GM18907 (cell line): Measurements from ENCODE around the gene LYPD4.

Source experiments
- ATAC-seq: cut with Tn5 transposase; IDR thresholded peaks from one replicate; pipeline ENCODE4 v1.9.1; 2021; ENCODE audit warnings: mild to moderate bottlenecking, moderate library complexity; ENCODE audit not compliant: unreplicated experiment

LYPD4 gene

DNA sequence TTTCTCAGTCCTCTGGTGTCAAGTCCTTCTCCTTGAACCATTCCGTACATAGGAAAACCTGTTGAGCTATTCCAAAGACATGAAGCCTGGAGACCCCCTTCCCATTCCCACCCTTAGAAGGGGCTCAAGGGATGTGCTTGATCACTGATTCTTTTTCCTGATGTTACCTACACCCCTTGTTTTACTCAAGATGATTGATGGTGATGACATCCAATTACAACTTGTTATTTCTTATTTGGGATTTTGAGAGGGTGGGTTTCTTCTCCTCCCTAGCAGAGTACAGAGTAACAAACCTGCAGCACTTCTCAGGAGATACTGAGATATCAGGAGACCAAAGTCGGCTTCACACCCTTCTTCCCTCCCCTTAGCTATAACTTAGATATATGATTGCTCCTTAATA is 8.9 kb upstream of the LYPD4 start:
- no peak for ATAC-seq

DNA sequence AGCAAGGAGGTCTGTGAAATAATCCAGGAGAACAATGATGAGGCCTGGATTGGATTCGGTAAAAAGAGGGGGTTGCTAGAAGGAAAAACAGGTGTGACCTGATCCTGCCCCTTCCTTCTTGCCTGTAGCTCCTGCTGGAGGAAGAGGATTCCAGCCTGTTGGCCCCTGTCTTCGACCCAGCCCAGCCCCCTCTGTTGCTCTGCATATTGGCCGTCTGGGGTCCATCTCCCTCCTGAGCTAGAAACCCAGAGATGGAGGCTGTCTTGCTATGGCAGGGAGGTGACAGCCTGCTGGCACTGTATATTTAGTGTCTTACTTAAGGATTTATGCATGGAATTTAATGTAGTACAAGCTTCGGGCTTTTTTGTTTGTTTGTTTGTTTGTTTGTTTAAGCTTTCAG is 7.0 kb upstream of the LYPD4 start:
- ATAC-seq: no peak

DNA sequence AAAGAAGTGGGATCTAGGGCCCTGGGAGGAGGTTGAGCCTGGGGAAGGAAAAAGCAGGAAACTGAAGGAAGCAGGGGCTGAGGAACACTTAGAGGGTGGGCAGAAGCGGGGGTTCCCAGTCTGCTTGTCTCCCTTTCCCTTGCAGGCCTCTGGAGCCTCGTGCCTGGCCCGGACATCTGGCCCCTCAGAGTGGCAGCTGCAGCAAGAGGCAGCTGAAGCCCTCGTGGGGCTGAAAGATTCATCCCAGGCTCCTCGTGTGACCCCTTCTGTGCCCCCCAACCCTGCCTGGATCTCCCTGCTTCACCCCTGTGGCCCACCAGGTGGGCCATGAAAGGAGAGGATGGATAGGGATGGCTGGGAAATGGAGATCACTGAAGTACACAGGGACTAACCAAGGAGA is 5.9 kb upstream of the LYPD4 start:
- ATAC-seq: no peak

DNA sequence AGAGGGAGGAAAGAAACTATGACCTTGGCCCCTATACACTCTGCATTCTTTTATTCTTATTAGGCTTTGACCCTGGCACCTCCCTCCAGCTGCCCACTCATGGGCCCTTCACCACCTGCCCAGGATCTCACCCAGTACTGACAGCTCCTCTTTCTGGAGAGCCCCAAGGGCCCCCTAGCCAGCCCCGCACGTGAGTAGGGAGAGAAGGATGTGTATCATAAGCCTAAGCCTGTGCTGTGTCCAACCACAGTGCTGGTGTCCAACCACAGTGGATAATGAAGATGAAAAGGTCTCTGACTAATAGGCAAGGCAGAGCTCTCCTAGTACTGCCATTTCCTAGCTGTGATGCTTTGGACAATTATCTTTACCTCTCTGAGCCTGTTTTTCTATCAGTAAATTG is 4.6 kb upstream of the LYPD4 start:
- ATAC-seq: no peak

DNA sequence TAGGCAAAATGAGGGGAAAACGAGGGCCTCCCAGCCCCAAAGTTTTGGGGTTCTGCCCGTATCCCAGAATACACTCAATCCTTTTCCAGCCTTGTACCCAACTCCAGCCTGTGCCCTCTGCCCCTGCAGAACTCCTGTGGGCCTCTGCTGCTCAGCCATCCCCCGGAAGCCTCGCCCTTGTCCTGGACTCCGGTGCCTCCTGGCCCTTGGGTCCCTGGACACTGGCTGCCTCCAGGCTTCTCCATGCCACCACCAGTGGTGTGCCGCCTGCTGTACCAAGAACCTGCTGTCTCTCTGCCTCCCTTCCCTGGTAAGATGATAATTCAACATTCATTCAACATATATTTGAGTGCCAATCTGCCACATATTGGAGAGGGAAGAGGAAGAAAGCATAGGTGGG is 4.2 kb upstream of the LYPD4 start:
- no peak for ATAC-seq

DNA sequence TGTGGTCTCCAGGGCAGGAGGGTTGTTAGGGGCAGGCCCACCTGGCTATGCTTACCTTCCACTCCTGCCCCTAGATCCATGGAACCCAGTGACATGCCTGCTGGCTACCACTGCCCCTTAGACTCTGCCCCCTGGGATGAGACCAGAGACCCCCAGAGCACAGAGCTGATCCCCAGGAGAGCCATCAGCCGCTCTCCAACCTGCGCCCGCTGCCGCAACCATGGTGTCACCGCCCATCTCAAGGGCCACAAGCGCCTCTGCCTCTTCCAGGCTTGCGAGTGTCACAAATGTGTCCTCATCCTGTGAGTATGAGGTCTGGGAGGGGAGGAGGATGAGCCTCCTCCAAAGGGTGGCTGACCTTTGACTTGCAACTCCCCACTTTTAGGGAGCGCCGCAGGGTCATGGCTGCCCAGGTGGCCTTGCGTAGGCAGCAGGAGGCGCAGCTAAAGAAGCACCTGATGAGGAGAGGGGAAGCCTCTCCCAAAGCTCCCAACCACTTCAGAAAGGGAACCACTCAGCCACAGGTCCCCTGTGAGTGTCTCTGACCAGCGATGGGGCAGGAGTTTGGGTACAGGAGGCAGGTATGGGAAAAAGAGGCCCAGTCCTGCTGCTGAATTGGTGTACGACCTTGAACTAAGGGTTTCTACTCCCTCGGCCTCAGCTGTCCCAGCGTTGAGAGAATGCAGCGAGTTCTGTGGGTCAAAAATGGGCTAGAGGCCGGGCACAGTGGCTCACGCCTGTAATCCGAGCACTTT is 3.0 kb upstream of the LYPD4 start:
- ATAC-seq: no peak

DNA sequence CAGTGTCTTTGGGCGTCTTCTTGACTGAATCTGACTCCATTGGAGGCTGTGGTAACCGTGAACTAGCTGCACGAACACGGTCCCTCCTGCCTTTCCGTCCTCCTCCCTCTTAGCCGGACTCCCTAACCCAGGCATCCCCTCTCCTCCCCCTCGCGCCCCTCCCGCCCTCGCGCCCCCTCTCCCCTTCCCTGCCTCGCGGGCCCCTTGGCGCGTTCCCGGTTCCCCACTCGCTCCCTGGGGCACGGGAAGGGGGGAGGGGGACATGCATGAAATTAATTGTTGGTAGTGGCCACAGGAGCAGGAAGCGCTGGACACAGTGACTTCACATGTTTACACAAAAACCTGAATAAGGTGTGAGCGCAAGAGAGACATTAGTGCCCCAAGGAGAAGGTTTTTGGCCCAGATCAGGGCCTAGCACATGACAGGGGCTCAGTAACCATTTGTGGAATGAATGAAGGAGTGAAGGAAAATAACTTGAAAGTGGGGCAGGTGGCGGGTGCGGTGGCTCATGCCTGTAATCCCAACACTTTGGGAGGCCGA is 638 bp upstream of the LYPD4 start:
- no peak for ATAC-seq

DNA sequence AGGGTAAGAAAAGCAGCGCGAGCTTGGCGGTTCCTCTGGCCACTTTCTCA is 343 bp upstream of the LYPD4 start, which contains the start of gene DMRTC2:
Gene DMRTC2, plus strand, starts transcription at position 42 of the 50 bp plus-strand sequence. CDS start 2,387 bp downstream, outside the sequence.
- no peak for ATAC-seq

DNA sequence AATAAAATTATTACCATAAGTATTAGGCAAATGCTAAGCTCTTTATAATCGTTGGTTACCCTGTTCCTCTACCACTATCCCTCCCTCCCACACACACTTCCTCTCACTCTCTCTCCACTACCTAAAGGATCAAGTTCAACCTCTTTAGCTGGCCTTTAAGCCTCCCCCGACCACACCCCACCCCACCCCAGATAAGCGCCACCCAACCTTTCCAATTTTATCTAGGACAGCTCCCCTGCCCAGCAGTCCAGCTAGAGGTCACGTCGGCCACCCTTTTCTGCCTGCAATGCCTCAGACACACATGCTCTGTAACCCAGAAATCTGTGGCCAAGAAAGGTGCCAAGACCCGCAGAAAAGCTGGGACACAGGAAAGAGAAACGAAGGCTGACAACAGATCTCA is 1.1 kb downstream of the LYPD4 start:
- ATAC-seq: no peak

DNA sequence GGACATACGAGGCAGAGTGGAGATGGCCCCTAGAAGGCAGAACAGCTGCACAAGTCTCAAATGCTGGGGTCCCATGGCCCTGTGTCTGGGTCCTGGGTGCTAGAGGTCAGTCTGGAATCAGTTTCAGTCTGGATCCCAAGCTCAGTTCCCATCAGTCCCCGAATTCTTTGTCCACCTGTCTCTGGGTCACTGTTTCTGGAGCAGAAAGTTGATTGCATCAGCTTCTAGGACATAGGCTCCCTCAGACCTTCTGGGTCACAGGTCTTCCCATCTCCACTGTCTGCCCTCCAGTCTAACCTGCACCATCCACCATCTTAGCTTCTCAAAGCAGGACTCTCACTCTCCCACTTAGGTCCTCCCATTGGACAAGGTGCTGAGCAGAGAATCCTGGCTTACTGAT is 5.3 kb downstream of the LYPD4 start:
- no peak for ATAC-seq

DNA sequence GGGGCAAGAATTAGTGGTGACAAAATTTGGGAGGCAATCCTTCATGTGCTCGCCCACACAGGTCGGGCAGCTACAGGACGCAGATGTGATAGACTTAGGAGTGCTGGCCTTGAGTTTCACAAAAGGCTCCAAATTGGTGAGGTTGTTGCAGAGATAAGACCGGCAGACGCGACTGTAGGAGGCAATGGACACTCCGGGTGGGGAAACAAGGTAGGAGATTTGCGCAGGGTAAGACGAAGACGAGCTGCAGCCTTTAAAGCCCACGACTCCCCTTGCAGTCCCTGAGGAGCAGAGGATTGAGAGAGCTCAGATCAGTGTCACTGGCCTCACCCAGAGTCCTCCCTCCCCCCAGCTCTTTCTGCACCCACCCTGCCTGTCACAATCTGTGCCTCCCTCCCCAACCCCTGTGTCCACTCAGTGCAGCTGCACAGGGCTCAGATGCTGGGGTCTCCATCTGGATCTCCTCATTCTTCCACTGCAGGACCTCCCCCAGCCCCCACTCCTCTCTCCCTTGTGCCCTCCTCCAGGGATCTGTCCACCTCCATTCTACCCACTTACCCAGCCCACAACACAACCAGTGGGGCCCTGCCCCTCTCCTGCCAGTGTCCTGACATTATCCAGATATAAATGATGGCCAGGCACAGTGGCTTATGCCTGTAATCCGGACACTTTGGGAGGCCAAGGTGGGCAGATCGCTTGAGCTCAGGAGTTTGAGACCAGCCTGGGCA is 6.3 kb downstream of the LYPD4 start:
- ATAC-seq: no peak

DNA sequence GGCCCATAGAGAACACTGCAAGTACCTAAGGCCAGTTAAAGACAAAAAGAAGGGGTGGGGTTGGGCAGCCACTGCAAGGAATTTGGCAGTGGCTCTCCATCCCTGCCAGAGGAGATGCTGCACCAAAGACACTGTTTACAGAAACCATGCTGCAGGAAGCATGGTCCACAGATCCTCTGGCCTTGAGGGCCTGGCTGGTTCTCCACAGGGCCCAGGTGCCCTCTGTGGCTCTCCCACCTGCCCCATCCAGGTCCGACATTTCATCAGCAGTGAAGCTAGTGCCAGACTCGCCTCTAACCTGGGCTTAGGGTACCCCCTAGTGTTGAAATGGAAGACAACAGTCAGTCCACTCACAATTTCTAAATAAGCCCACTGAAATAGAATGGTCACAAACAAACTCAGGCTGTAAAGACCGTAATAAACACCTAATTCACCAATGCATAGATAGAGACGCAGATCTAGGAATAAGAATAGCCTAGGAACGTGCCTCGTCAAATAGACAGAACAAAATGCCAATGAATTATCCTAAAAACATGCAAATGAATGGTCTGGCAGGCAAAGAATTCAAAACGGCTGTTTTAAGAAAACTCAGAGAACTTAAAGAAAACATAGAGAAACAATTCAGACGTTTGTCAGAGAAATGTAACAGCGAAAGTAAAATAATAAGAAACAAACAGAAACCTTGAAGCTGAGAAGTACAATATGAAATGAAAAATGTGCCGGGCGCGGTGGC is 23.3 kb downstream of the LYPD4 start:
- no peak for ATAC-seq

DNA sequence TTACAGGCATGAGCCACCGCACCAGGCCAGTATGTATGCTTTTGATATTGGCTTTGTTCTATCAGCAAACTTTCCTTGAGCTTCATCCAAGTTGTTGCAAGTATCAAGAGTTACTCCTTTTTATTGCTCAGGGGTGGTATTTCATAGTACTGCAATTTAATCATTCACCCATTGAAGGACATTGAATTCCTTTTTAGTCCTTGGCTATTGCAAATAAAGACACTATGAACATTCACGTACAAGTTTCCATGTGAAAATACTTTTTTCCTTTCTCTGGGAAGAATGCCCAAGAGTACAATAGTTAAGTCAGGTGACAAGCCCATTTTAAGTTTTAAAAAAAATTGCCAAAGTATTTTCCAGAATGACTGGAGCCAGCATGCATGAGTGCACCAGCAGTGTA is 27.7 kb downstream of the LYPD4 start:
- ATAC-seq: no peak

DNA sequence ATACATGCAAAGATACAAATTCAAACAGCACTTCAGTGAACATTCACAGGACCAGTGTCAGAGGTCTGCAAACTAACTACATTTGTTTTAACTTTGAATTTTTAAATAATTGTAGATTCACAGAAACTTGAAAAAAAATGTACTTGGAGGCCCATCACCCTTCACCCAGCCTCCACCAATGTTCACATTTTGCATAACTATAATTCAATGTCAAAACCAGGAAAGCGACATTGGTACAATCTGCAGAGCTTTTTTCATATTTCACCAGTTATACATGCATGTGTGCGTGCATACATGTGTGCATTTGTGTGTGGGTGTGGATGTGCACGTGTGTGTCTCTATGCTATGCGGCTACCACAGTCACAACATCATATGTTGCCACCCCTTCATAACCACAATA is 29.2 kb downstream of the LYPD4 start:
- ATAC-seq: no peak

DNA sequence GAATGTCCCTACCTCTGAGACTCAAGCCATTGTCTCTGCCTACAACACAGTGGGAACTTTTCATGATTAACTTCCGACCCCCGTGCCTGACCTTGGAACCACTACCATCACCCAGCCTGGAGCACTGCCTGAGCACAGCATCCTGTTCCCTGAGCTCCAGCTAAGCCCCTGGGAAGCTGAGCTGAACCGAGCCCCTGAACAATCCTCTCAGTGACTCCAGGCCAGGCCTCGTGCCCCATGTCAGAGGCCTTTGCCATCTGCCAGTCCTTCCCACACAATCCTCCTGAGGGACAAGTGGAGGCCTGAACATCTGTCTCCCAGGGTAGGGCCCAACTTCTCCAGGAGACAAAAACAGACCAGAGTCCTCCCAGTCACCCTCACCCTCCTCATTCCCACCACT is 30.6 kb downstream of the LYPD4 start:
- no peak for ATAC-seq

DNA sequence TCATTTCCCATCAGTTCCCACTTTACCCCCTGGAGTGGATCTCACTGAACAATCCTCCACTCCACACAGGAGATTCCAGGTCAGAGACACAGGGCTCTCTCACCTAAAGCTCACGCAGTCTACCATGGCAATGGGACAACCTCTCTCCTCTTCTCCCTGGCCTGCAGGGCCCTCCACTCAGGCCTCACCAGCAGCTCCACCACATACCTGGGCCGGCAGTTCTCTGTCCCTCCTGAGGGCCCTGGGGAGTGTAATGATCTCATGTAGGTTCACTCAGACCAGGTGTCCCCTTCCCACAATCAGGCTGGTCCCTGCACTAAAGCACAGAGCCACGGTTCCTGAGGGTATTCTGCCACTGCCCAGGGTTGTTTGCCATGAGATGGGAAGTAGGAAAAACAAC is 32.5 kb downstream of the LYPD4 start:
- no peak for ATAC-seq

DNA sequence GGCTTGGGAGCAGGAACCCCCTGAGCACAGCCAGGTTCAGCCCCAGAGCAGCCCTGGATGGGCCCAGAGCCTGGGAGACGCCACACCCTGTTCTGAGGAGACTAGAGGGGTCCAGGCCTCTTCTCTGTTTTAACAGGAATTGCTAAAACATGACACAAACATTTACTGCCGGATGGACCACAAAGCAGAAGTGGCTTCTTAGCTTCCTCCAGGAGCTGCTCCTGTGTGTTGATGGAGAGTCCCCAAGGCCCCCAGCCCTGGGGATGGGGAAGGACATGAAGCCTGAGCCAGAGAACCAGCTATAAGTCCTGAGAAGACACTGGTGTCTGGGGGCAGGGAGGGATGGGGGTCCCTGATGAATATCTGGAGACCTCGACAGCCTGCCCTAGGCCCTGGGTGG is 33.4 kb downstream of the LYPD4 start:
- ATAC-seq: no peak

DNA sequence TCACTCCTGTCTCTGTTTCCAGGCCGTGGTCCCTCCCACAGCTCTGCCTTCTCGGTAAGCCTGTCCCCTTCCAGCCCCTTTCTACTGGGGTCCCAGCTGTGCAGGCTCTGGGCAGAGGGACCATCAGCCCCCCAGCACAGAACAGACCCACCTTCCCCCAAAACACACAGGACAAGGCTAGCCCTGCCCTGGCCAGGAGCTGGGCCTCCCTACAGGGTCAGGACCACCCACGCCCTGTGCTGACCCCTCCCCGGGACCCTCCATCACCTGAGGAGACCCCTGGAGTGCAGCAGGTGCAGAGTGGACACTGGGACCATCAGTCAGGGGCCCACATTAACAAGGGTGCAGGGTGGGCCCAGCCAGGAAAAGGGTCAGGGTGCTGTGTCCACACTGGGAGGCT is 34.2 kb downstream of the LYPD4 start:
- ATAC-seq: no peak

DNA sequence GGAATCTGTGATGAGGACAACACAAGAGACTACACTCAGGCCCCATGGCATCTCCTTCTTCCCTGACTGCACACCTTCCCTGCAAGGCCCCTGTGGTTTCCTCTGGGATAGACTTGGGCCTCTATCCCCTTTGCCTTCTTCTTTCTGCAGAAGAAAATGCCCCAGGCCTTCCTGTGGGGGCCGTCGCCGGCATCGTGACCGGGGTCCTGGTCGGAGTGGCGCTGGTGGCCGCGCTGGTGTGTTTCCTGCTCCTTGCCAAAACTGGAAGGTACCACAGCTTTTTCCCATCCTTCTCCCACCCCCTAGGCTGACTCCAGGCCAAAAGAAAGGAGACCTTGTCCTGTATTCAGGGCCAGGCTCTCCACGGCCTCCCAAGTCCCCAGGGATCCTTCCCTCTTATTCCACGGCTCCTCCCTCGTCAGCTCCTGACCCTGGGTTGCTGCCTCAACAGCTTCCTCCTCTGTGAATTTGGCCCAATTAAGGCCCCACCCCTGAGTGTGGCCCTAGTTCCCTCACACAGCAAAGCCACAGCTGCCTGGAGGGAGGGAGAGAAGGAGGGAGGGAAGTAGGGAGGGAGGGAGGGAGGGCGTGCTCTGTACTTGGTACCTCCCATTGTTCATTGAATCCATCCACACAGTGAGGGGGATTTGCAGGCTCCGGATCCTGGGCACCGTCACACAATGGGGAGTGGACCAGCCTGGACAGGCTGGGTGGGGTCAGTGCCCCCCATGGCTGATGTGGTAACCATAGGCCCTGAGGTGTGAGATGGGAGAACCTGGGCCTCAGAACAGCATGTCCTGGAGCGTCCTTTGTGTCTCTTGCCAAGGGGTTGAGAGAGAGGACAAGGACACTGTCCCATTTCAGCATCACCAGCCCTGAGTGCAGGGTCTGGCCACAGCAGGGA is 35.6 kb downstream of the LYPD4 start:
- no peak for ATAC-seq

DNA sequence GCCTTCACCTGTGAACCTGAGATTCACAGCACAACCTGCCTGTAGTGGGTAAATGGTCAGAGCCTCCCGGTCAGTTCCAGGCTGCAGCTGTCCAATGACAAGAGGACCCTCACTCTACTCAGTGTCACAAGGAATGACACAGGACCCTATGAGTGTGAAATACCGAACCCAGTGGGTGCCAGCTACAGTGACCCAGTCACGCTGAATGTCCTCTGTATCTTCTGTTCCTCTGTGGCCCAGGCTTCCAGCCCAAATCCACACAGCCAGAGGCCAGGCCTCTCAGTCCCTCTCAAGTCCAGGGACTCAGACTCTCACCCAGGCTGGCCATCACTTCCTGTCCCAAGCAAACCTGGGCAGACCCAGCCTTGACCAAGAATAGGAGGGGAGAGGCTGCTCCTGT is 37.3 kb downstream of the LYPD4 start:
- ATAC-seq: no peak

DNA sequence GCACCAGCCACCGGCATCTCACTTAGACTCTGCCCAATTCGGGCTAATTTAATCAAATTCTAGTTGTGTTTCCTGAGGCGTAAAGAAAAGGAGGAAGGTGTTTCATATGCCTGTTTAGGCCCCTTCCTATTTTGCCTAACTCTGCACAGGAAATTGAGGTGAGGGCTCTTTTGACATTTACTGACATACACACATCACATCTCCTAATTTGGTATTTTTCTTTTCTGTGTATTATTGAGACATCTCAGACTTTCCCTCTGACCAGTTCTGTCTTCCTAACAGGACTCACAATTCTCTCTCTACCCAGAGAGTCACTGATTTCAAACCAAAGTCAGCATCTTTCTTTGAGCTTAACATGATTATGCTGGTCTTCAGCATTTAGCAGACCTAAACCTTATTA is 40.1 kb downstream of the LYPD4 start:
- no peak for ATAC-seq
